ENCODE results near the gene TGFBR3. TPM values are rescaled to one million over a fixed set of nuclear protein-coding genes. Genes with fewer than 3 reads are reported as not detected.

The TGFBR3 gene
- total RNA-seq, 4 donors from 2014 or later, result 87.8 to 388 (median 212) TPM

DNA sequence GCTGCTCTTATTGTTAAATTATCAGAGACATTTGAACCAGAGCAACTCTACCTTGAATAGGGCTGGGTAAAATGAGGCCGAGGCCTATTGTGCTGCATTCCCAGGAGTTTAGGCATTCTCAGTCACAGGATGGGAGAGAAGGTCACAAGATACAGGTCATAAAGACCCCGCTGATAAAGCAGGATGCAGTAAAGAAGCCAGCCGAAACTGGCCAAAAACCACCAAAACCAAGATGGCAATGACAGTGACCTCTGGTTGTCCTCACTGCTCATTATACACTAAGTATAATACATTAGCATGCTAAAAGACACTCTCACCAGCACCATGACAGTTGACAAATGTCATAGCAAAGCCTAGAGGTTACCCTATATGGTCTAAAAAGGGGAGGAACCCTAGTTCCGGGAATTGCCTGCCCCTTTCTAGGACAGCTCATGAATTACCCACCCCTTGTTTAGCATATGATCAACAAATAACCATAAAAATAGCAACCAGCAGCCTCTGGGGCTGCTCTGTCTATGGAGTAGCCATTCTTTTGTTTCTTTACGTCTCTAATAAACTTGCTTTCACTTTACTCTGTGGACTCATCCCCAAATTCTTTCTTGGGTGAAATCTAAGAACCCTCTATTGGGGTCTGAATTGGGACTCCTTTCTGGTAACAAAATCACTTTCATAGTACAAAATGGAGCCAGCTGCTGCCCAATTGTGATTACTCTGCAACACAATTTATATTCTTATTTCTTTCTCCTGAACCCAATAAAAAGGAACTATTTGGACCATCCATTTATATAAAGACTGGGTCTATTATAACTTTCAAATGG lies 179.6 kb downstream of the TGFBR3 start:
- Histone ChIP-seq H3K9me3 (no peaks in the 10 kb centered on the region), H3K4me3 (no peak overlapping the region), H3K4me1 (peaks cover 0 to 3% of the 10 kb centered on the region in 2 donors), H3K27ac (no peak overlapping the region), H3K27me3 (no peaks in the 10 kb centered on the region), H3K36me3 (no peaks in the 10 kb centered on the region)
- intact Hi-C loops (cut with DNase I; ENCODE audit: low total_unique reads), result no loop called here
- DNase-seq, result no peak
- TF ChIP-seq POLR2A (IDR thresholded peaks at IDR 0.05), result no peak
- TF ChIP-seq, protein P1, sequence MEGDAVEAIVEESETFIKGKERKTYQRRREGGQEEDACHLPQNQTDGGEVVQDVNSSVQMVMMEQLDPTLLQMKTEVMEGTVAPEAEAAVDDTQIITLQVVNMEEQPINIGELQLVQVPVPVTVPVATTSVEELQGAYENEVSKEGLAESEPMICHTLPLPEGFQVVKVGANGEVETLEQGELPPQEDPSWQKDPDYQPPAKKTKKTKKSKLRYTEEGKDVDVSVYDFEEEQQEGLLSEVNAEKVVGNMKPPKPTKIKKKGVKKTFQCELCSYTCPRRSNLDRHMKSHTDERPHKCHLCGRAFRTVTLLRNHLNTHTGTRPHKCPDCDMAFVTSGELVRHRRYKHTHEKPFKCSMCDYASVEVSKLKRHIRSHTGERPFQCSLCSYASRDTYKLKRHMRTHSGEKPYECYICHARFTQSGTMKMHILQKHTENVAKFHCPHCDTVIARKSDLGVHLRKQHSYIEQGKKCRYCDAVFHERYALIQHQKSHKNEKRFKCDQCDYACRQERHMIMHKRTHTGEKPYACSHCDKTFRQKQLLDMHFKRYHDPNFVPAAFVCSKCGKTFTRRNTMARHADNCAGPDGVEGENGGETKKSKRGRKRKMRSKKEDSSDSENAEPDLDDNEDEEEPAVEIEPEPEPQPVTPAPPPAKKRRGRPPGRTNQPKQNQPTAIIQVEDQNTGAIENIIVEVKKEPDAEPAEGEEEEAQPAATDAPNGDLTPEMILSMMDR (IDR thresholded peaks at IDR 0.05), result no peak

GRCh38 chr1:91704746-91705145 lies 181.2 kb downstream of the TGFBR3 start:
- Histone ChIP-seq H3K4me3 (no peak overlapping the region), H3K9me3 (no peaks in the 10 kb centered on the region), H3K27ac (no peak overlapping the region), H3K27me3 (no peaks in the 10 kb centered on the region), H3K4me1 (peaks cover 0 to 2% of the 10 kb centered on the region in 2 donors), H3K36me3 (no peaks in the 10 kb centered on the region)
- DNase-seq, result no peak
- intact Hi-C loops (cut with DNase I; ENCODE audit: low total_unique reads), result no loop called here
- TF ChIP-seq, protein P1 (IDR thresholded peaks at IDR 0.05), result no peak
- no peak for TF ChIP-seq POLR2A (IDR thresholded peaks at IDR 0.05)

- Histone ChIP-seq H3K27ac (no peak overlapping the region), H3K9me3 (no peaks in the 10 kb centered on the region), H3K4me1 (peaks cover 0 to 4% of the 10 kb centered on the region in 2 donors), H3K4me3 (no peak overlapping the region), H3K36me3 (no peaks in the 10 kb centered on the region), H3K27me3 (no peaks in the 10 kb centered on the region)
- TF ChIP-seq POLR2A (IDR thresholded peaks at IDR 0.05), result no peak
- TF ChIP-seq, protein P1 (IDR thresholded peaks at IDR 0.05), result no peak
- intact Hi-C loops (cut with DNase I; ENCODE audit: low total_unique reads), result no loop called here
- DNase-seq, result no peak
These were observed 182.9 kb downstream of the TGFBR3 start for GRCh38 chr1:91703095-91703494.

DNA sequence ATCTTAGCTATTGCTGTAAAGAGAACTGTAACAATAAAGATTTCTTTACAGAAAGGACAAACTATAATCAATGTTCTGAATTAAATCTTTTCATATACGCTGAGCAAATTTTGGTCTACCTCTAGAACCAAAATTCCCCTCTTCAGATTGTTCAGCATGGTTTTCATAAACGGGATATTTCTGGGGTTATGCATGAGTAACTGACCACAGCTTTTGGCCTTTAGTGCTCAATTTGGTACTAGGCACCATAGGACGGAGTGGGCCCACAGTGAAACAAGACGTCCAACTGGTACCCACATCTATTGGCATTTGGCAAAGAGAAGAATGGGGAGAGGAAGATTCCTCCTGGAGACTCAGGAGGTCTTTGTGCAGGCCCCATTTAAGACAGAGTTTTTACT lies 184.5 kb downstream of the TGFBR3 start:
- no peak for DNase-seq
- intact Hi-C loops (cut with DNase I; ENCODE audit: low total_unique reads), result no loop called here
- H3K4me1 ChIP-seq, result peaks cover 0 to 4% of the 10 kb centered on the region in 2 donors
- no peaks in the 10 kb centered on the region for H3K36me3 ChIP-seq
- TF ChIP-seq POLR2A (IDR thresholded peaks at IDR 0.05), result no peak
- TF ChIP-seq, protein P1 (IDR thresholded peaks at IDR 0.05), result no peak
- H3K9me3 ChIP-seq, result no peaks in the 10 kb centered on the region
- H3K27me3 ChIP-seq, result no peaks in the 10 kb centered on the region
- peak overlapping the region in 1 of 2 donors; percentile 59 for H3K27ac ChIP-seq
- no peak overlapping the region for H3K4me3 ChIP-seq

DNA sequence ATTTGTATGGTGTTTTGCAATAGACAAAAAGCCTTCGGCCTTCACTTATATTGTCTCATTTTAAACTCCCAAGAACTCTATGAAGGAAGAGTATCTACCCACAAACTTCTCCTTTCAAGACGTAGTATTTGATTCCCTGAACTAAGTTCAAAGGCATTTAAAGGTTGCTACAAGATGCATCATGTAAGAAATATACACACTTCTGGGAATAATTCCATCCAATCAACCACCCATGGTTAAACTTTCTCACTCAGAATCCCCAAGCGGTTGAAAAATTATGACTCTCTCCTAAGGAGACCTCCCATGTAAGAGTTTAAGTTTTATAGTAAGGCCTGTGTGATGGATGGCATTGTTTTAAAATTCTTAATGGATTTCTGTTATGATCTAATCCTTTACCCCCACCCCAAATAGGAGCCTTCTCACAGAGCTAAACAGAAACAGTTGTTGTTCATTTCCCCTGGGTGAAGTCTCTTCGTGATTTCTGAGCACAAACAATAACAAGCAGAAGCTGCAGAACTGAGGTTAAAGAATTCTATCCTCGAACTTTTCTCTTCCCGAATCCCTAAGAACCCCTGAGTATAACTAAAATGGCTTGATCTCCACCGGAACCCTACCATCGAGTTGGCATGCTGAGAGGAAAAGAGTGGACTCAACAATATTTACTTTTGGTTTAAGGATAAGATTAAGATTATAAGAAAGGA lies 185.0 kb downstream of the TGFBR3 start:
- H3K4me3 ChIP-seq, result no peak overlapping the region
- intact Hi-C loops (cut with DNase I; ENCODE audit: low total_unique reads), result no loop called here
- no peak for DNase-seq
- no peaks in the 10 kb centered on the region for H3K36me3 ChIP-seq
- no peaks in the 10 kb centered on the region for H3K9me3 ChIP-seq
- peaks cover 0 to 4% of the 10 kb centered on the region in 2 donors for H3K4me1 ChIP-seq
- no peaks in the 10 kb centered on the region for H3K27me3 ChIP-seq
- TF ChIP-seq POLR2A (IDR thresholded peaks at IDR 0.05), result no peak
- TF ChIP-seq, protein P1 (IDR thresholded peaks at IDR 0.05), result no peak
- H3K27ac ChIP-seq, result peak overlapping the region; percentile 48 to 59
